ENCODE results near the gene UBE2S. TPM values are rescaled to one million over a fixed set of nuclear protein-coding genes. Genes with fewer than 3 reads are reported as not detected.
A peak's percentile ranks its signal among the peaks of the same experiment; 100 is the strongest.

Gene UBE2S
- total and polyA plus RNA-seq, 4 donors = 11.3 to 25.6 (median 20.0) TPM

- H3K9me3 ChIP-seq (ENCODE audit: control insufficient read depth in 4 of 4, insufficient read depth in 3 of 4, low read length in 3 of 4) = peaks cover 0 to 5% (median 0%) of the 10 kb centered on the region in 4 donors
- no peak for ATAC-seq (ENCODE audit: insufficient read depth, low FRiP score)
- no peak overlapping the region for H3K9ac ChIP-seq (ENCODE audit: insufficient read depth in 1 of 2, low read length in 2 of 2)
- H3K27me3 ChIP-seq (ENCODE audit: control insufficient read depth in 3 of 3, insufficient read depth in 3 of 3, low read length in 2 of 3) = peaks cover 10 to 79% (median 34%) of the 10 kb centered on the region in 3 donors
- no peak overlapping the region for H3K27ac ChIP-seq (ENCODE audit: low read depth in 1 of 2, low read length in 1 of 2)
- no peak for TF ChIP-seq CTCF (IDR thresholded peaks at IDR 0.05; ENCODE audit: control extremely low read depth, extremely low read depth)
- WGBS, 2 donors = 33 to 34% methylated on average over 12 to 16 of the region's 16 CpGs
- peaks cover 0 to 5% (median 5%) of the 10 kb centered on the region in 5 donors for H3K4me1 ChIP-seq (ENCODE audit: control insufficient read depth in 5 of 5, insufficient read depth in 5 of 5, low read length in 5 of 5)
- peak in 2 of 3 donors; percentile 26 to 27 for DNase-seq
- H3K4me3 ChIP-seq = no peak overlapping the region
- H3K36me3 ChIP-seq (ENCODE audit: control insufficient read depth in 4 of 4, insufficient read depth in 4 of 4, low read length in 4 of 4) = no peaks in the 10 kb centered on the region
These were observed 40.0 kb upstream of the UBE2S start for GRCh38 chr19:55447421-55448174.

- 62 to 67% methylated on average over 8 of the region's 8 CpGs for WGBS, 2 donors
- Histone ChIP-seq H3K27ac (ENCODE audit: low read depth in 1 of 2, low read length in 1 of 2) (no peak overlapping the region), H3K27me3 (ENCODE audit: control insufficient read depth in 3 of 3, insufficient read depth in 3 of 3, low read length in 2 of 3) (peaks cover 4 to 78% (median 40%) of the 10 kb centered on the region in 3 donors), H3K4me1 (ENCODE audit: control insufficient read depth in 5 of 5, insufficient read depth in 5 of 5, low read length in 5 of 5) (peaks cover 0 to 4% (median 0%) of the 10 kb centered on the region in 5 donors), H3K9ac (ENCODE audit: insufficient read depth in 1 of 2, low read length in 2 of 2) (no peak overlapping the region), H3K9me3 (ENCODE audit: control insufficient read depth in 4 of 4, insufficient read depth in 3 of 4, low read length in 3 of 4) (peaks cover 0 to 5% (median 0%) of the 10 kb centered on the region in 4 donors), H3K4me3 (no peak overlapping the region), H3K36me3 (ENCODE audit: control insufficient read depth in 4 of 4, insufficient read depth in 4 of 4, low read length in 4 of 4) (no peaks in the 10 kb centered on the region)
- no peak for ATAC-seq (ENCODE audit: insufficient read depth, low FRiP score)
- no peak for DNase-seq
- TF ChIP-seq CTCF (IDR thresholded peaks at IDR 0.05; ENCODE audit: control extremely low read depth, extremely low read depth) = no peak
These were observed 38.5 kb upstream of the UBE2S start for GRCh38 chr19:55446060-55446459.

- Histone ChIP-seq H3K27me3 (ENCODE audit: control insufficient read depth in 3 of 3, insufficient read depth in 3 of 3, low read length in 2 of 3) (peaks cover 12 to 80% (median 49%) of the 10 kb centered on the region in 3 donors), H3K4me1 (ENCODE audit: control insufficient read depth in 5 of 5, insufficient read depth in 5 of 5, low read length in 5 of 5) (peaks cover 0 to 11% (median 0%) of the 10 kb centered on the region in 5 donors)
These were observed 37.1 kb upstream of the UBE2S start for GRCh38 chr19:55444646-55445045.

More at GRCh38 chr19:55444646-55445045, 37.1 kb upstream of the UBE2S start:
- H3K36me3 ChIP-seq (ENCODE audit: control insufficient read depth in 4 of 4, insufficient read depth in 4 of 4, low read length in 4 of 4) = no peaks in the 10 kb centered on the region
- no peak overlapping the region for H3K9ac ChIP-seq (ENCODE audit: insufficient read depth in 1 of 2, low read length in 2 of 2)
- WGBS, 2 donors = 42 to 47% methylated on average over 11 of the region's 11 CpGs
- no peak for TF ChIP-seq CTCF (IDR thresholded peaks at IDR 0.05; ENCODE audit: control extremely low read depth, extremely low read depth)
- no peak overlapping the region for H3K4me3 ChIP-seq
- H3K9me3 ChIP-seq (ENCODE audit: control insufficient read depth in 4 of 4, insufficient read depth in 3 of 4, low read length in 3 of 4) = peaks cover 0 to 8% (median 0%) of the 10 kb centered on the region in 4 donors
- ATAC-seq (ENCODE audit: insufficient read depth, low FRiP score) (no peak), DNase-seq (no peak)
- H3K27ac ChIP-seq (ENCODE audit: low read depth in 1 of 2, low read length in 1 of 2) = no peak overlapping the region
